HG03103 (cell line): ENCODE results near the gene SFSWAP.

Source experiments
- ATAC-seq: cut with Tn5 transposase; IDR thresholded peaks from one replicate; pipeline ENCODE4 v1.9.1; 2021; ENCODE audit warnings: low read depth; ENCODE audit not compliant: unreplicated experiment

SFSWAP gene

GRCh38 chr12:131830335-131830913, 119.5 kb downstream of the SFSWAP start:
- no peak for ATAC-seq

GRCh38 chr12:131830914-131831571, 120.2 kb downstream of the SFSWAP start:
- no peak for ATAC-seq

- no peak for ATAC-seq
These were observed 120.7 kb downstream of the SFSWAP start for GRCh38 chr12:131831635-131832041.

- ATAC-seq: no peak
These were observed 121.7 kb downstream of the SFSWAP start for GRCh38 chr12:131832321-131833231.

- no peak for ATAC-seq
These were observed 122.5 kb downstream of the SFSWAP start for GRCh38 chr12:131833288-131833895.

GRCh38 chr12:131833896-131834641, 123.2 kb downstream of the SFSWAP start:
- ATAC-seq: no peak

GRCh38 chr12:131834798-131835615, 124.1 kb downstream of the SFSWAP start:
- no peak for ATAC-seq

- ATAC-seq: no peak
These were observed 124.8 kb downstream of the SFSWAP start for GRCh38 chr12:131835616-131836171.

GRCh38 chr12:131836193-131836592, 125.3 kb downstream of the SFSWAP start:
- no peak for ATAC-seq

- no peak for ATAC-seq
These were observed 126.0 kb downstream of the SFSWAP start for GRCh38 chr12:131836714-131837397.

- no peak for ATAC-seq
These were observed 129.9 kb downstream of the SFSWAP start for GRCh38 chr12:131840643-131841416.

GRCh38 chr12:131841547-131841946, 130.7 kb downstream of the SFSWAP start:
- no peak for ATAC-seq

- ATAC-seq: no peak
These were observed 131.3 kb downstream of the SFSWAP start for GRCh38 chr12:131842169-131842568.

GRCh38 chr12:131843527-131843926, 132.6 kb downstream of the SFSWAP start:
- no peak for ATAC-seq

GRCh38 chr12:131844140-131844539, 133.2 kb downstream of the SFSWAP start:
- ATAC-seq: no peak

GRCh38 chr12:131844656-131845055, 133.8 kb downstream of the SFSWAP start:
- ATAC-seq: no peak

GRCh38 chr12:131845121-131845520, 134.2 kb downstream of the SFSWAP start:
- no peak for ATAC-seq

- no peak for ATAC-seq
These were observed 136.6 kb downstream of the SFSWAP start for GRCh38 chr12:131847456-131847855.
